Measurements from ENCODE around the gene RASA4B.

RASA4B gene

GRCh38 chr7:102469972-102470825 lies 47.4 kb downstream of the RASA4B start:
- H3K9me3 ChIP-seq (ENCODE audit: insufficient read depth, low read length) = no peaks in the 10 kb centered on the region
- no peaks in the 10 kb centered on the region for H4K20me1 ChIP-seq (ENCODE audit: insufficient read depth, low read length)
- no peaks in the 10 kb centered on the region for H3K27me3 ChIP-seq (ENCODE audit: low read depth, low read length)
- no peak overlapping the region for H3K27ac ChIP-seq (ENCODE audit: low read length)
- no peak overlapping the region for H3K4me3 ChIP-seq (ENCODE audit: low read length)
- H3K36me3 ChIP-seq (replicated peaks; ENCODE audit: low read depth, low read length) = no peaks in the 10 kb centered on the region
- no peaks in the 10 kb centered on the region for H3K79me2 ChIP-seq (ENCODE audit: low read length)
- TF ChIP-seq CTCF (IDR thresholded peaks at IDR 0.05; ENCODE audit: low read depth, low read length) (no peak), EZH2phosphoT487 (IDR thresholded peaks at IDR 0.05; ENCODE audit: low read depth) (no peak)
- no peak overlapping the region for H2AFZ ChIP-seq (ENCODE audit: low read depth, low read length)
- H3K4me2 ChIP-seq (ENCODE audit: low read length) = no peak overlapping the region
- H3K9ac ChIP-seq (ENCODE audit: low read length) = no peak overlapping the region
- peaks cover 6% of the 10 kb centered on the region; the same call in 1 of the 2 replicates for H3K4me1 ChIP-seq (ENCODE audit: low read length)

GRCh38 chr7:102469351-102469971 lies 48.1 kb downstream of the RASA4B start:
- Histone ChIP-seq H3K4me2 (ENCODE audit: low read length) (no peak overlapping the region), H3K36me3 (replicated peaks; ENCODE audit: low read depth, low read length) (no peaks in the 10 kb centered on the region), H3K4me3 (ENCODE audit: low read length) (no peak overlapping the region), H4K20me1 (ENCODE audit: insufficient read depth, low read length) (no peaks in the 10 kb centered on the region), H3K27me3 (ENCODE audit: low read depth, low read length) (no peaks in the 10 kb centered on the region), H3K27ac (ENCODE audit: low read length) (no peak overlapping the region), H3K9me3 (ENCODE audit: insufficient read depth, low read length) (no peaks in the 10 kb centered on the region), H3K4me1 (ENCODE audit: low read length) (peaks cover 6% of the 10 kb centered on the region; the same call in 1 of the 2 replicates), H3K79me2 (ENCODE audit: low read length) (peaks cover 2% of the 10 kb centered on the region), H2AFZ (ENCODE audit: low read depth, low read length) (no peak overlapping the region), H3K9ac (ENCODE audit: low read length) (no peak overlapping the region)
- TF ChIP-seq EZH2phosphoT487 (IDR thresholded peaks at IDR 0.05; ENCODE audit: low read depth) (no peak), CTCF (IDR thresholded peaks at IDR 0.05; ENCODE audit: low read depth, low read length) (no peak)

GRCh38 chr7:102468478-102469350 lies 48.9 kb downstream of the RASA4B start:
- TF ChIP-seq CTCF (IDR thresholded peaks at IDR 0.05; ENCODE audit: low read depth, low read length) (no peak), EZH2phosphoT487 (IDR thresholded peaks at IDR 0.05; ENCODE audit: low read depth) (no peak)
- H3K4me2 ChIP-seq (ENCODE audit: low read length) = no peak overlapping the region
- H3K27me3 ChIP-seq (ENCODE audit: low read depth, low read length) = no peaks in the 10 kb centered on the region
- no peak overlapping the region for H3K4me3 ChIP-seq (ENCODE audit: low read length)
- H3K27ac ChIP-seq (ENCODE audit: low read length) = no peak overlapping the region
- H3K9ac ChIP-seq (ENCODE audit: low read length) = no peak overlapping the region
- H3K4me1 ChIP-seq (ENCODE audit: low read length) = peaks cover 10% of the 10 kb centered on the region
- H3K79me2 ChIP-seq (ENCODE audit: low read length) = peaks cover 9% of the 10 kb centered on the region
- H3K36me3 ChIP-seq (replicated peaks; ENCODE audit: low read depth, low read length) = no peaks in the 10 kb centered on the region
- H4K20me1 ChIP-seq (ENCODE audit: insufficient read depth, low read length) = no peaks in the 10 kb centered on the region
- no peaks in the 10 kb centered on the region for H3K9me3 ChIP-seq (ENCODE audit: insufficient read depth, low read length)
- no peak overlapping the region for H2AFZ ChIP-seq (ENCODE audit: low read depth, low read length)
